ENCODE measurements around the gene LPIN1. TPM values are rescaled to one million over a fixed set of nuclear protein-coding genes. Genes with fewer than 3 reads are reported as not detected.
"Not testable (repeated sequence)": the region's sequence is repeated elsewhere in the genome, so short reads cannot be mapped to it uniquely, and the experiment has no call there.

LPIN1 gene
- total RNA-seq, 1 experiment from 2014 or later: 11.9 TPM

DNA sequence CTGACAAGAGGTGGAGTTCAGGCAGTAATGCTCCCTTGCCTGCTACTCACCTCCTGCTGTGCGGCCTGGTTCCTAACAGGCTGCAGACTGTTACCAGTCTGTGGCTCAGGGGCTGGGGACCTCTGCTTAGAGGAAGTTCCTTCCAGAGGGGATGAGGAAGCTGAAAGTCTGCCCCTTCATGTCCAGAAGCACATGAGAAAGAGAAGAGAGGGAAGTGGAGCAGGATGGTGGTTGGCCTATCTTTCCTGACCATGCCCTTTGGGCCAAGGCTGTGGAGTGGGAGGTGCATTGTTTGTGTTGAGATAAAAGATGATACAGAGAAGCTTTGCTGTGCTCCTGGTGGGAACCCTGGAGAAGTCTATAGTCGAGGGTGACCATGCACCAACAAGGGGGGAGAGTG is 112.5 kb downstream of the LPIN1 start:
- no peak for DNase-seq (ENCODE audit: extremely low read depth, low read depth)

DNA sequence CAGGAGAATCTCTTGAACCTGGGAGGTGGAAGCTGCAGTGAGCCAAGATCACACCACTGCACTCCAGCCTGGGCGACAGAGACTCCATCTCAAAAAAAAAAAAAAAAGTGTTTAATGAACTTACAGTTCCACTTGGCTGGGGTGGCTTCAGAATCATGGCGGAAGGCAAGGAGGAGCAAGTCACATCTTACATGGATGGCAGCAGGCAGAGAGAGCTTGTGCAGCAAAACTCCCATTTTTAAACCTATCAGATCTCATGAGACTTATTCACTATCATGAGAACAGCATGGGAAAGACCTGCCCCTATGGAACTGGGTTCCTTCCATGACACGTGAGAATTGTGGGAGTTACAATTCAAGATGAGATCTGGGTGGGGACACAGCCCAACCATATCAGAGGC is 113.5 kb downstream of the LPIN1 start:
- not testable (repeated sequence) for DNase-seq (ENCODE audit: extremely low read depth, low read depth)

DNA sequence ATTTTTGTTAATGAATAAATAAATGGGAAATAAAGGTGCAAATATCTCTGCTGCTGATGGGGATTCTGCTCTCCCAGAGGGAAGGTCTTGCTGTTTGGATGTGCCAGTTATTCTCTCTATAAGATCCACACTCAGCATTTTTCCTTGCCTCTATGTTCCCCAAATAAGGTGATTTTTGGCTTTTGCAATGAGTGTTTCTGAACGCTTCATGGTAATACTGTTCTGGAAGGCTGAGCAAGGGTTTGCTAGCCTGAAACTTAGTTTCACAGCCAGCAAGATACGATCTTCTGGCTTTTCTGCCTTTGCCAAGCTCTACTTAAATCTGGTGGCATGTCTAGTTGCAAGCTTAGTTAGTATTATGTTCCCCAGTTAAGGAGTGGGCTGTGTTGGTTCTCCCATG is 114.6 kb downstream of the LPIN1 start:
- no peak for DNase-seq (ENCODE audit: extremely low read depth, low read depth)

DNA sequence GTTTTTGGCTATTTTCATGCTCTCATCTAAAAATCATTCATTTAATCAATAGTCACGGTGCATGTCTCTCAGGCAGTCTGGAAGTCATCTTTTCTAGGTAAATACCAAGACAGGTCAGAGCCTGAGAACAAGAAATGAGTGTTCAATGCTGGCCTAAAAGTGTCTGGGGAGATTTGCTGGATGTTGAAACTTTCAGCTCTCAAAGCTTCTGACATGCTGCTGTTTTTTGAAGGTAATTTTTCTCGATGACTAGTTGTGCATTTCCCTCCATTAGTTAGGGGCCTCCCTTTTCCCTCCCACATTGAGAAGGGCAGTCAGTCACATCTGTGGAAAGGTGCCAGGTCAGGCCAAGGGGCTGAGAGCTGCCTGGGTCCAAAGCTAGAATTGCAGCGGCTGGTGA is 115.6 kb downstream of the LPIN1 start:
- no peak for DNase-seq (ENCODE audit: extremely low read depth, low read depth)

DNA sequence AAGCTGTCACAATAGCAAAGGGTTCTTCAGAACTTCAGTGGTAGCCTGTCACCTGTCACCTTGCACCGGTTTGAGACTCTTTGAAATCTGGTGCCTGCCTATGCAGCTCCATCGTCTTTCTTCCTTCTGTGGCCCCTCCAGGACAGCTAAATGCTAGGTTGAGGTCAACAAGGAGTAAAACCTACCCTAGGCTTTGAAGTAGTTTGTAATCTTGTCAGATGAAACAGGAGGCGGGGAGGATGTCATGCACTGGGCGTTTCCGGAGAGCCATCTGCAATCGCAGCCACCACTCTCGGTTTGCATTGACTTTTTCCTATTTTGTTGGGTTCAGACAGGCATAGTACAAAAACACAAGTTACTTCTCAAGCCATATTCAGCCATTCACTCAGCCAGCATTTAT is 116.7 kb downstream of the LPIN1 start:
- DNase-seq (ENCODE audit: extremely low read depth, low read depth): no peak

DNA sequence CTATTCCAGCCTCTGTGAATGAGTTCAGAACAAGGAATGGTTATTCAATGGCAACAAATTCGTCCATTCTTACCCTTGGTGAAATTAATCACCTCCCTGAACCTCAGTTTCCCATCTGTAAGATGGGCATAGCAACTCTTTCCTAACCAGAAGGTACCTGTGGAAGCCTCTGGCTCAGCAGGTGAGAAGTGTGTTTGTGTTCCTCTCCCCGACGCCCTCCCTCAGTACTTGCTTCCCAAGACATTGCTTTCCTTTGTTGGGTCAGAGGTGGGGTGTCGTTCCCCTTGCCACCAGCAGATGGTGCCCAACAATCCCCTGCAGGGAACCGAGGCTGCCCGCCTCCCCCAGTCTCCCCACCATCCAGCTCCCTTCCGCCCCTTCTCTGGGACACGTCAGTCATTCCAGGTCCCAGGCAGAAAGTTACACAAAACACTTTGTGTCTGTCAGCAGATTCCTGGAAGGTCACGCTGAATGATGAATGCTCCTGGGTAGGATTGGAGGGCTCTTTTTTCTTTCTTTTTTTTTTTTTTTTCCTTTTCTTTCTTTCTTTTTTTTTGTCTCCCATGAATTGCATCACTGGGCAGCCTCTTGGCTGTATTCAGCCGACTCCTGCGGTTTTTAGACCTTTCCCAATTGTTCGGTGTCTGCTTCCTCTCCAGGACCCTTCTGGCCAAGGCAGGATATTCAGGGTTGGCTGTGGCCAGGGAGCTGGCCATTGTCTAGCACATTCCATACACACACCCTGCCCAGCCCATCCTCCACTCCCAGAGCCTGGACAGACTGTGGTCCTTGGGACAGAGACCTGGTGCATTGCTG is 117.3 kb downstream of the LPIN1 start:
- DNase-seq (ENCODE audit: extremely low read depth, low read depth): peak; percentile 60

DNA sequence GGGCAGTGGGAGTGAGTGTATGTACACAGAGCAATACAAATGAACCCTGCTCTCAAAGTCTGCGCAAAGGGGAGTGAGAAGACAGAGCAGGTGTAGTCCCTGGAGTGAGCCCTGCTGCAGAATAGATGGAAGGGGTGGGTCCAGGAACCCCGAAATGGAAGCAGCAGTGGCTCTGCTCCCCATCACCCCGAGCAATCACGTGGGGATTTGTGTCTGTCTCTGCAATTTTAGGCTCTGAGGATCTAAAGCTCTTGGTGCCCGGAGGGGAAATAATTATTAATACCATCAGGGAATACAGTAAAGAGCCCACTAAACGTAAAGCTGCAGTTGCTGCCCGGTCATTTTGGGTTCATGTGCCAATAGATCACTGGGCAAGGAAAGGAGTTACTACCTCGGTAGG is 118.3 kb downstream of the LPIN1 start:
- no peak for DNase-seq (ENCODE audit: extremely low read depth, low read depth)

DNA sequence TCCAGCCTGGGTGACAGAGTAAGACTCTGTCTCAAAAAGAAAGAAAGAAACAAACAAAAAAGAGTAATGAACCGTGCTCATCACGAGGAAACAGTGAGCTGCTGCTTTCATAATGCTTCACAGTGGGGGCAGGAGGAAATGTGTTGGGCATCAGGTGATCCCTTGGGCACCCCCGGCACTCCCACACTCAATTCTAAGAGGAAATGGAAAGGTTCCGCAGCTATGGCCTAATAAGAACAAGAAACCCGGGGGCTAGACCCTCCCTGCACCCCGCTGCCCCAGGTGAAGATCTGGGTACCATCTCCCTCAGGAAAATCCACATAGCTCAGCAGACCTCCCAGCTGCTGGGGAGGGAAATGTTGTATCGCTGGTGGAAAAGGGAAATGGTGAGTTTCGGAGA is 118.9 kb downstream of the LPIN1 start:
- DNase-seq (ENCODE audit: extremely low read depth, low read depth): no peak

DNA sequence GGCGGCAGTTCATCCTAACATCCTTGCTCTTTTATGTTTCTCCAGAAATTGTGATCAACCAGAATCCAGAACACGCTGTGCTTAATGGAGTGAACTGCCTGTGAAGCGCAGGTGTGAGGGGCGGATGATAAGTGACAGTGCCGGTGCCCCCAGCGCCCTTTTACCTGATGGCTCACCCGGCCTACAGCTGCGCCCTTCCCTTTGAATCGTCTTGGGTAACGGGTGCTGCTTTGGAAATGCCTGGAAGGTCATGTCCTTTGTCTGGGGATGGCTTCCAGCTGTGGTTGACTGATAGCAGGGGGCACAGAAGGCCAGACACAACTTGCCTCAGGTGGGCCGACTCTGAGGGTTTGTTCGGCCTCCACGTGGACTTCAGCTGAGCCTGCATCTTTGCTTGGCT is 119.4 kb downstream of the LPIN1 start:
- no peak for DNase-seq (ENCODE audit: extremely low read depth, low read depth)

DNA sequence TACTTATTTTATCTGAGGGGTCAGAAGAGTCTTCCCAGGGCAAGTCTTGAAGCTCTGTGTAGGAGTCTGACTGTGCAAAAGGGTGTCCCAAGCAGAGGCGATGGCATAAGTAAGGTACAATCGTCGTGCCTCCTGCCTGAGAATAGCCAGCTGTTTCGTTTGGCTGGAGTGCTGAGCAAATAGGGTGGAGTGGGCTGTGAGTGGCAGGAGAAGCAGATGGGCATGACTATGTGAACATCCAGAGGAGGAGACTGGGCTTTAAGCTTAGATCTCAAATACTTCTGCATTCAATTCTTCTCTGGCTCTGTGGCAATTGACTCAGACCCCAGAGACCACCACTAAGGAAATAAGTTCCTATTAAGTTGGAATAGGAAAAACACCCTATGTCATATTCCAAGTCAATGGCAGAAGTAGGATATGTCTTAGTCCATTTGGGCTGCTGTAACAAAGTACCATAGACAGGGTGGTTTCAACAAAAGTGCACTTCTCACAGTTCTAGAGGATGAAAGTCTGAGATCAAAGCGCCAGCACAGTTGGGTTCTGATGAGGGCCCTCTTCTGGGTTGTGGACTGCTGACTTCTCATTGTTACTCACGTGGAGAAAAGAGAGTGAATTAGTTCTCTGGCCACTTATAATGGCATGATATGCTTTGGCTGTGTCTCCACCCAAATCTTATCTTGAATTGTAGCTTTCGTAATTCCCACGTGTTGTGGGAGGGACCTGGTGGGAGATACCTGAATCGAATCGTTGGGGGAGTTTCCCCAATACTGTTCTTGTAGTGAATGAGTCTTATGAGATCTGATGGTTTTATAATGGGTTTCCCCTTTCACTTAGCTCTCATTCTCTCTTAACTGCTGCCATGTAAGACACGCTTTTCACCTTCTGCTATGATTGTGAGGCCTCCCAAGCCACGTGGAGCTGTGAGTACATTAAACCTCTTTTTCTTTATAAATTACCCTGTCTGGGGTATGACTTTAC is 120.2 kb downstream of the LPIN1 start:
- no peak for DNase-seq (ENCODE audit: extremely low read depth, low read depth)

DNA sequence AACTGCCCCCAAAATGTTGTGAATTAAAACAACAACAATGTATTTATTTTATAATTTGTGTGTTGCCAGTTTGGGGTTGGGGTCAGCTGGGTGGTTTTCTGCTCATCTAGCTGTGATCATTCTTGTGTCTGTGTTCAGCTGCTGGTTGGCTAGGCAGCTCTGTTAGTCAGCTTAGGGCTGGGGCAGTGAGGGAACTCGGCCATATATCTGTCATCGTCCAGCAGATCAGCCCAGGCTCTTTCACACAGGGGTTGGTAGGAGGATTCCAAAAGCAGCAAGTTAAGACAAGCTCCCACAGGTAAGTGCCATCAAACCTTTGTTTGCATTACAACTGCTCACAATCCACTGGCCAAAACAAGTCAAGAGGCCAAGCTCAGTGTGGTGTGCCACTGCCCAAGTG is 121.5 kb downstream of the LPIN1 start:
- DNase-seq (ENCODE audit: extremely low read depth, low read depth): no peak

DNA sequence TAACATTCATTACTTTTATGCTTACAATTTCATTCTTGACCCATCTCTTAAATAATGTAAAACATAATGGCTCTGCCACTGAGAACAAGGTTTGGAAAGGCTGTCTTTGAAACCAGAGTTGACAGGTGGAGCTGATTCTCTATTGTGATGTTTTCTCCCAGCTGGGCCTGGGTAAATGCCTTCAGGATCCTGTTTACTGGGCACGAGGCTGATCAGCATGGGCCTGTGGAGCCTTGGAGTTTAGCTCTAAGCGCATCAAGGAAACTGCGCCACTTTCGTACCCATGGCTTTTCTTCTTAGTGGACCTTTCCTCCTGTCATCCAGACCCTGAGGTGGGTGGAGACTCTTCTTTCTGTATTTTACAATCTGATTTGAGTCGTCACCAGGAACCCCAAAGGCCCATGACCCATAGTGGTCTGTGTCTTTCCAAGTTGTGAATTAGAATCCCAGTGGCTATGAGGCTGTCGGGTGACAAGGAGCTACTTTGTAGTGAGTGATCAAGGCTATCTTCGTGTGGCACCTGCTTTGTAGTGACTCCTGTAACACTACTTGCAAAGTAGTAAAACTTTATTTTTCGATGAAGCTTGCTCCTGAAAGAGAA is 123.1 kb downstream of the LPIN1 start:
- no peak for DNase-seq (ENCODE audit: extremely low read depth, low read depth)

DNA sequence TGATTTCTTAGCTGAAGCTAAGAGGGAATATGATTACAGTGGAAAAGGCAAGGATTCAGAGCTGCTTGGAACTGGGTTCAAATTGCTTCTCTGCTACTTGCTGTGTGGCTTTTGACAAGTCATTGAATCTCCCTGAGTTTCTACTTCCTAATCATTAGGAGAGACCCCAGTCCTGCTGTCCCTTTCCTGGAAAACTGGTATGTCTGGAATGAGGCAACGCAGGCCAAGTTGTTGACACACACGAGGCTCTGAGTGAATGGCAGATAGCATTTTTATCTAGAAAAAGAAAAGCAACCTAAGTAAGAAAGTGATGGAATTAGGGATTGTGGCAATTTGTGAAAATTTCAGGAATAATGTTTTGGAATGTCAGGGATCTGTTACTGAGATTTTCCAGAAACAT is 123.6 kb downstream of the LPIN1 start:
- no peak for DNase-seq (ENCODE audit: extremely low read depth, low read depth)

DNA sequence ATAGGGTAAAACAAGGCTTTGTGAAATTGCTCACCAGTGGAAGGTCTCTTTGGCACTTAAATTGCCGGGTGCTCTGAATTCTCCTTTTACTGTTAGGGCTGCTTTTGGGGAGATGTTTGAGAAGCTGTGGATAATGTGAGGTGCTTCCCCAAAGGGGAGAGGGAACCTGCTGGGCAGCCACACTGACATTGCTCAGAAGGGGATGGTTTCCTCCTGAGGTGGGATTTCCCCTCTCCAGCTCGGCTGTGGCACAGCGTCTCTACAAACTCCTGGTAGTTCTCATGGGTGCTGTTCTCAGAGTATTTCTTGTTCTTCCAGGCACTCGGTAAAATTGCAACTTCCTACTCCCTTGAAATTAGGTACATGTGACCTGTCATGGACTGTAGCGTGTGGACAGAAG is 124.2 kb downstream of the LPIN1 start:
- DNase-seq (ENCODE audit: extremely low read depth, low read depth): no peak

DNA sequence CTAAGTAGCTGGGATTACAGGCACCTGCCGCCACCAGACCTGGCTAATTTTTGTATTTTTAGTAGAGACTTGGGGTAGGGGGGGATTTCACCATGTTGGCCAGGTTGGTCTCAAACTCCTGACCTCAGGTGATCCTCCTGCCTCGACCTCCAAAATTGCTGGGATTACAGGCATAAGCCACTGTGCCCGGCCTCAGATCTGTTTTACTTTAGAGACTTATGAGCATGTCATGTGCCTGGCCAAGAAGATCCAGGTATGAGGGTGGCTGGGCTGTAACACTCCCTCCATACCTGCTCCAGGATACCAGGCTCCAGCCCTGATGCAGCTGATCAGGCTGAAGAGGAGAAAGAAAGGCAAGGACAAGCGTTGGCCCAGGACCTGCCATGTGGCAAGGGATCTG is 125.0 kb downstream of the LPIN1 start:
- DNase-seq (ENCODE audit: extremely low read depth, low read depth): no peak

DNA sequence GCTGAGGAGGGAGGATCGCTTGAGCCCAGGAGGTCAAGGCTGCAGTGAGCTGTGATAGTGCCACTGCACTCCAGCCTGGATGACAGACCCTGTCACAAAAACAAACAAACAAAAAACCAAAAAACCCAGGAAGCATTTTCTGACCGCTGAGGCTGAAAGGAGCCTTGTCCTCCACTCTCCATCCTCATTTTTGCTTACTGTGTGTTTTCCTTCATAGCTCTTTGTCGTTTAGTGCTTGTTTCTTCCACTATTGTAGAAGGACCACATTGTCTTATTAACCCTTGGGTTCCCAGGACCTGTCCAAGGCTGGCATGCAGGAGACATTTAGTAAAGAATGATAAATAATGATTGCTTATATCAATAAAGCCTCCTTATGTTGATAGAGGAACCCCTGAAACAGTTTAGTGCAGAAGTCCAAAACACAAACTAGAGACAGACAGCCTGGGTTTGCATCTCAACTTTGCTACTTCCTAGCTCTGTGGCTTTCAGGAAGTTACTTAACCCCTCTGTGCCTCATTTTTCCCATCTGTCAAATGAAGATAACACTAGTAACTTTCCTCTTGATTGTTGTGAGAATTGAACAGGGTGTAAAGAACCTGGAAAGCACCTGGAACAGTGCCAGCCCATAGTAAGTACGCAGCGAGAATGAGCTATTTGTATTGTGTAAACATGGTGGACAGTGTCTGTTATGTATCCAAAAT is 126.0 kb downstream of the LPIN1 start:
- DNase-seq (ENCODE audit: extremely low read depth, low read depth): no peak

DNA sequence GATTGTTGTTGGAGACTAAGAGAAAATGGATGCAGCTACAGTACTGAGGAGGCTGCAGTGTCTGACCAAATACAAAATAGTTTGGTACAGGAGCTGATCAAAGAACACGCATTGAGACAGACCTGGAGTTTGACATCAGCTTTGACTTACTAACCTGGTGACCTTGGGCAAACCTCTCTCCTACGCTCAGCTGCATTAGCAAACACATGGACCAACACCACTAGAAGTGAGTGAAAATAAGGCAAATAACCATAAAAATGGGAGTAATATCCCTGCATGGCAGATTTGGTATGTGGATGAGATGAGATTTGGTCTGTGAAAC is 126.5 kb downstream of the LPIN1 start:
- no peak for DNase-seq (ENCODE audit: extremely low read depth, low read depth)

DNA sequence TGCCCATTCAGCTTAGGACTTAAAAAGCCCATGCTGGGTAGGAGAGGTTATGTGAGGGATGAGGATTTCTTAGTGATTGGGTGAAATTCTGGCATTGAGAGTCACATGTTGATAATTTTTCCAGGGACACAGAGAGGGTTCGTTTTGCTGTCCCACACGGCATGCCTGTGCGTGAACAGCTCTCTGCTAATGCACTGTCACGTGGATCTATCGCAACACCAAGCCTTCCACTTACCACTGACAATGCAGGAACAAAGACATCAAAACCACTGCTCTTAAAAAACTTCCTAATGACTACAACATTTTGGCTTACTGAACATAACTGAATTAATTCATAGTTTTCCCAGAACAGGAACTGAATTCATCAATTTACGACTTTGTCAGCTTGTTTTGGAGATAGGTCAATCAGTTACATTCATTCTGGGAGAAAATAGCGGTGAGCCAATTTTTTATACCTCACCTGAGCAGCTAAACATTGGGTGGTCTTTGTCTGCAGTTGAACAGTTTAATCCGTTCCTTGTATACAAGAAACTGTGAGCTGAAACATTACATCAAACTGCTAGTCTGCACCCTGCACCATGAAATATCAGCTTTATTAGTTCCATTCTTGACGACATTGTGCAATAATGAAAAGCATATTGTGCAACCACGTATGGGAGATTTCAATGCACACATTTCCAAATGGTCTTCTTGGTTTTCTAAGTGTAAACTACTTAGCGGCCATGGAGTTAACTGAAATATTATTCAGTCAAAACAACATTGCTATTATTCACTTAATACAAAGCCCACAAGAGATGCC is 127.1 kb downstream of the LPIN1 start:
- DNase-seq (ENCODE audit: extremely low read depth, low read depth): no peak

DNA sequence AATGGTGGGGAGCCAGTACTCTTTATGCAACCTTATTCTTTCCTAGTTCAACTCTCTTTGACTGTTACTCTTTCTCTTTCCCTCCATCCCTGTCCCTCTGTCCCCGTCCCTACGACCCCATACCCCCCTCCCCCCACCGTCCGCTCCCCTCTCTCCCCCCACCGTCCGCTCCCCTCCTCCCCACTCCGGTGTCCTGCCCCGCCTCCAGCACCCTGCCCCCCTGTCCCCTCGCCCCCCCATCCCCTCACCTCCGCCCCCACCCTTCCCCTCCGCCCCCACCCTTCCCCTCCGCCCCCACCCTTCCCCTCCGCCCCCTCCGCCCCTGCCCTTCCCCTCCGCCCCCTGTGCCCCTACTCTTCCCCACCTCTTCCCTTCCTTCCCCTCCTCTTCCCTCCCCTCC is 128.4 kb downstream of the LPIN1 start:
- DNase-seq (ENCODE audit: extremely low read depth, low read depth): no peak

DNA sequence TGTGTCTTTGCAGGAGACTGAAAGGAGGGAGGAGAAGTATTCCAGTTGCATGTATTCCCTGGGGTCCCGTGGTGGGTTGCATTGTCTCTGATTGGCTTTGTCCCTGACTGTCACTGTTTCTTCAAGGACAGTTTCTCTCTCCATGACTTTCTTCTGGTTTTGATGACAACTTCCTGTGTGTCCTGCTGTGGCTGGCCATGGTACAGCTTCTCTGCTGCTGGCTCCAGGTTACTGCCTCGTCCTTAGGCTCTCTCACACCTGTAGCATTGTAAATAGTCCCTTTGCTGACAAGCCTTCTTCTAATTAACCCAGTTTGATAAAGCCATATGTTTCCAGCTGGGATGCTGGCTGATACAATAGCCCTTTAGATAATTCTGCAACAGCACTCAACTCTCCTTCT is 129.0 kb downstream of the LPIN1 start:
- DNase-seq (ENCODE audit: extremely low read depth, low read depth): no peak
